Breast epithelium (tissue), 3 donors: ENCODE data around the gene PSAT1.

ENCODE experiments used
- CTCF ChIP-seq, 3 donors: fragments of 450-650 bp; IDR thresholded peaks; one replicate each; pipeline ENCODE4 v1.5.1; 2016 to 2017; ENCODE audit warnings: antibody characterized with exemption in 3 of 3, mild to moderate bottlenecking in 3 of 3, moderate library complexity in 3 of 3
- POLR2A ChIP-seq: fragments of 450-650 bp; IDR thresholded peaks from one replicate; pipeline ENCODE4 v1.6.1; 2016; ENCODE audit warnings: antibody characterized with exemption, mild to moderate bottlenecking, moderate library complexity

- no peak for TF ChIP-seq POLR2A
- no peak for TF ChIP-seq CTCF (IDR thresholded peaks at IDR 0.05)
Measured at GRCh38 chr9:78273761-78274160, 23.2 kb upstream of the PSAT1 start.
